ENCODE results near the gene RAB26. TPM values are rescaled to one million over a fixed set of nuclear protein-coding genes. Genes with fewer than 3 reads are reported as not detected.
A peak's percentile ranks its signal among the peaks of the same experiment; 100 is the strongest.

Gene RAB26
- total and polyA plus RNA-seq, 2 experiments from 2014 or later: 0.71 TPM; not detected in 1

DNA sequence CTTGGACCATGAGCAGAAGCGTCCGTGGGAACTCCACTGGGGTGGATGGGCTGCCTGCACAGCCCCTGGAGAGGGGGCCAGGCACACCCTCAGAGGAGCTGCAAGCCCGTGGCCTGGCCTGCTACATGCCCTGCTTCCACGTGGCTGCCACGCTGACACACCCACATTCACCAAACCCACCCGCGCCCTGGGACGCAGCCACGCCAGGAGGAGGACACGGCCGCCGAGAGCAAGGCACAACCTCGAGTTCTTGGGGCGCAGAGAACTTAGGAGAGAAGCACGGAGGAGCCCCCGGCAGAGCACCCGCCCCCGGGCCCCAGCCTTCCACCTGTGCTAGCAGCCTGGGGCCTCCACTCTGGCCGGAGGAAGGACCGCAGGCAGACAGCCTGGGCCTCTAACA, 29.1 kb downstream of the RAB26 start:
- no peaks in the 10 kb centered on the region for H3F3A ChIP-seq (ENCODE audit: insufficient read depth)
- no peak overlapping the region for H3K4me2 ChIP-seq (ENCODE audit: unreplicated experiment)
- H3K9me3 ChIP-seq (ENCODE audit: low read depth): no peaks in the 10 kb centered on the region
- no peak for TF ChIP-seq EZH2 (IDR thresholded peaks at IDR 0.05; ENCODE audit: insufficient read depth, poor library complexity, severe bottlenecking)
- no peak for TF ChIP-seq EZH2phosphoT487 (IDR thresholded peaks at IDR 0.05; ENCODE audit: insufficient read depth, low read depth)
- H3K27me3 ChIP-seq (replicated peaks; ENCODE audit: insufficient read depth): no peaks in the 10 kb centered on the region
- H3K9me2 ChIP-seq (ENCODE audit: insufficient read depth): no peaks in the 10 kb centered on the region
- H4K20me1 ChIP-seq (ENCODE audit: insufficient read depth): no peaks in the 10 kb centered on the region
- H3K27ac ChIP-seq: no peak overlapping the region
- no peak for DNase-seq
- in situ Hi-C loops (cut with MboI): no loop called here
- no peaks in the 10 kb centered on the region for H3K79me2 ChIP-seq (ENCODE audit: insufficient read depth)
- H3K4me1 ChIP-seq (ENCODE audit: insufficient read depth): no peaks in the 10 kb centered on the region
- no peaks in the 10 kb centered on the region; the same call in 1 of the 2 replicates for H3K36me3 ChIP-seq (ENCODE audit: low read depth)
- no peak overlapping the region for H2AFZ ChIP-seq
- WGBS, 2 experiments (ENCODE audit: low coverage in 1 of 2, low lambda C conversion rate in 2 of 2, missing lambda C conversion rate in 2 of 2): 87 to 95% methylated on average over 9 to 18 of the region's 20 CpGs
- no peak overlapping the region for H3K4me3 ChIP-seq
- H3K9ac ChIP-seq: no peak overlapping the region

DNA sequence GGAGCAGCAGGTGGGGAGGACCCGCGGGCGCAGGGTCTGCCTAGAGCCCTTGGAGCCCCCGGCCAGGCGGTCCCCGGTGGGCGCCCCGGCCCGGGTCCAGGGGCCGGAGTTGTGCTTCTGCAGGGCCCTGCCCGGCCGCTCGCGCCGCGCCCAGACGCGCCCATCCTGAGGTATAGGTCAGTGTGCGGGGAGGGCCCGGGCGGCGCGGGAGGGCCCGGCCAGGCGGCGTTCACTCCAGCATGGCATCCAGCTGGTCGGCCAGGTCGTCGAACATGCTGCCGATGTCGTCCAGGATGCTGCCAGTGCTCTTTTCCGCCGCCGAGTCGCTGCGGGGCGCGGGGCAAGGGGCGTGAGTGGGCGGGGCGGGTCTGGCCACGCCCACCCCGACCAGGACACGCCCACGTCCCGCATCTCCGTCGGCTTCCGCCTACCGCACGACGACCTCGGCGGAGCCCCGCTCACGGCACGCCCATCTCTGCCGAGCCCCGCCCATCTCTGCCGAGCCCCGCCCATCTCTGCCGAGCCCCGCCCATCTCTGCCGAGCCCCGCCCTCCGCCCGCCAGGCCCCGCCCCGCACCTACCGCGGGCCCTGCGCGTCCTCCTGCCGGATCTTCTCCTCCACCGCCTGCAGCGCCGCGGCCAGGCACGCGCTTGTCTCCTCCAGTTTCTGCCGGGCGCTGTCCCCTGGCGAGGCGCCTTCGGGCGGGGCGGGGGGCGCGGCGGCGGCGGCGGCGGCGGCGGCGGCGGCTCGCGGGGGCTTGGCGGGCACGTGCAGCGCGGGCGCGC, 30.1 kb downstream of the RAB26 start:
- no peaks in the 10 kb centered on the region for H3K79me2 ChIP-seq (ENCODE audit: insufficient read depth)
- no peak overlapping the region for H3K9ac ChIP-seq
- H3K9me2 ChIP-seq (ENCODE audit: insufficient read depth): no peaks in the 10 kb centered on the region
- no peak for TF ChIP-seq EZH2 (IDR thresholded peaks at IDR 0.05; ENCODE audit: insufficient read depth, poor library complexity, severe bottlenecking)
- TF ChIP-seq EZH2phosphoT487 (IDR thresholded peaks at IDR 0.05; ENCODE audit: insufficient read depth, low read depth): no peak
- H2AFZ ChIP-seq: no peak overlapping the region
- no peaks in the 10 kb centered on the region for H3K27me3 ChIP-seq (replicated peaks; ENCODE audit: insufficient read depth)
- no peaks in the 10 kb centered on the region for H3F3A ChIP-seq (ENCODE audit: insufficient read depth)
- in situ Hi-C loops (cut with MboI): no loop called here
- H3K36me3 ChIP-seq (ENCODE audit: low read depth): no peaks in the 10 kb centered on the region; the same call in 1 of the 2 replicates
- no peak overlapping the region for H3K4me2 ChIP-seq (ENCODE audit: unreplicated experiment)
- peak; percentile 55 for DNase-seq
- 37 to 43% methylated on average over 35 to 106 of the region's 106 CpGs for WGBS, 2 experiments (ENCODE audit: low coverage in 1 of 2, low lambda C conversion rate in 2 of 2, missing lambda C conversion rate in 2 of 2)
- H3K27ac ChIP-seq: no peak overlapping the region
- no peaks in the 10 kb centered on the region for H3K4me1 ChIP-seq (ENCODE audit: insufficient read depth)
- no peak overlapping the region for H3K4me3 ChIP-seq
- no peaks in the 10 kb centered on the region for H4K20me1 ChIP-seq (ENCODE audit: insufficient read depth)
- no peaks in the 10 kb centered on the region for H3K9me3 ChIP-seq (ENCODE audit: low read depth)

DNA sequence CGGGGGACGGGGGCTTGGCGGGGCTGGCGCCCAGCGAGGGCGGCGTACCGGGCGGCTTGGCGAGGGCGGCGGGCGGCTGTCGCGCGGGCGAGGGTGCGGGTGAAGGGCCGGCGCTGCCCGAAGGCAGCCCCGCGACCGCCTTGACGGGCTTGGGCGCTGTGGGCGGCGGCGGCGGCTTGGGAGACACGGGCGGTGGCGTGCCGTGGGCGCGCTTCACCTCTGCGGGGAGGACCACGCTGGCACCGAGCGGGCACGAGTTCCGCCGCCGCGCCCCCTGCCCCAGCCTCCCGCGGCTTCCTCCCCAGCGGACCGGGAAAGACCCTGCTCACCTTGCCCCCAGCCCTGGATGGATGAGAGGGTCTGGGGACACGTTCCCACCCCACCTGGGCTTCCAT, 30.7 kb downstream of the RAB26 start:
- Histone ChIP-seq H3K9ac (no peak overlapping the region), H3K9me3 (ENCODE audit: low read depth) (no peaks in the 10 kb centered on the region), H3K27me3 (replicated peaks; ENCODE audit: insufficient read depth) (no peaks in the 10 kb centered on the region), H3K4me3 (no peak overlapping the region), H3K36me3 (ENCODE audit: low read depth) (no peaks in the 10 kb centered on the region; the same call in 1 of the 2 replicates), H3K4me1 (ENCODE audit: insufficient read depth) (no peaks in the 10 kb centered on the region), H3K9me2 (ENCODE audit: insufficient read depth) (no peaks in the 10 kb centered on the region), H3K4me2 (ENCODE audit: unreplicated experiment) (no peak overlapping the region), H2AFZ (no peak overlapping the region), H3F3A (ENCODE audit: insufficient read depth) (no peaks in the 10 kb centered on the region), H3K27ac (no peak overlapping the region), H4K20me1 (ENCODE audit: insufficient read depth) (no peaks in the 10 kb centered on the region), H3K79me2 (ENCODE audit: insufficient read depth) (no peaks in the 10 kb centered on the region)
- 36 to 59% methylated on average over 9 to 32 of the region's 50 CpGs for WGBS, 2 experiments (ENCODE audit: low coverage in 1 of 2, low lambda C conversion rate in 2 of 2, missing lambda C conversion rate in 2 of 2)
- in situ Hi-C loops (cut with MboI): no loop called here
- DNase-seq: no peak
- TF ChIP-seq EZH2phosphoT487 (IDR thresholded peaks at IDR 0.05; ENCODE audit: insufficient read depth, low read depth) (no peak), EZH2 (IDR thresholded peaks at IDR 0.05; ENCODE audit: insufficient read depth, poor library complexity, severe bottlenecking) (no peak)

DNA sequence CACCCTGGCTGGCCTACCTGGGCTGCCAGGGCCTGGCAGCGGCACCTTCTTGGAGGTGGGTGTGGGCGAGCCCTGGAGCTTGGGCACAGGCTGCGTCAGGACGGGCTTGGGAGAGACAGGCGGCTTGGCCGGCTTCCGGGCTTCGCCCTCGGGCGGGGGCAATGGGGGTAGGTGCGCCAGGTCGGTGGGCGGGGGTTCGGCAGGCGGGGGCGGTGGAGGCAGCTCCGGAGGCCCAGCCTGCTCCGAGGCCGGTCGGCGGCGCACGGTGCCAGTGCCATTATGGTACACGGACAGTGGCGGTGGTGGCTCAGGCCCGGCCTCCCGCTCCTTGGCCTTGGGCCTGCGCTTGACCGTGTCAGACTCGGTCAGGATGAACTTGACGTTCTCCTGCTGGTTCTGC, 31.2 kb downstream of the RAB26 start:
- H3K27ac ChIP-seq: no peak overlapping the region
- H3K9me2 ChIP-seq (ENCODE audit: insufficient read depth): no peaks in the 10 kb centered on the region
- H3K9me3 ChIP-seq (ENCODE audit: low read depth): no peaks in the 10 kb centered on the region
- in situ Hi-C loops (cut with MboI): no loop called here
- no peak overlapping the region for H3K4me3 ChIP-seq
- H3K9ac ChIP-seq: no peak overlapping the region
- no peak for DNase-seq
- H3K4me1 ChIP-seq (ENCODE audit: insufficient read depth): no peaks in the 10 kb centered on the region
- H4K20me1 ChIP-seq (ENCODE audit: insufficient read depth): no peaks in the 10 kb centered on the region
- no peak overlapping the region for H3K4me2 ChIP-seq (ENCODE audit: unreplicated experiment)
- H3K79me2 ChIP-seq (ENCODE audit: insufficient read depth): no peaks in the 10 kb centered on the region
- no peaks in the 10 kb centered on the region; the same call in 1 of the 2 replicates for H3K36me3 ChIP-seq (ENCODE audit: low read depth)
- TF ChIP-seq EZH2 (IDR thresholded peaks at IDR 0.05; ENCODE audit: insufficient read depth, poor library complexity, severe bottlenecking): no peak
- TF ChIP-seq EZH2phosphoT487 (IDR thresholded peaks at IDR 0.05; ENCODE audit: insufficient read depth, low read depth): no peak
- H2AFZ ChIP-seq: no peak overlapping the region
- no peaks in the 10 kb centered on the region for H3F3A ChIP-seq (ENCODE audit: insufficient read depth)
- H3K27me3 ChIP-seq (replicated peaks; ENCODE audit: insufficient read depth): no peaks in the 10 kb centered on the region
- WGBS, 2 experiments (ENCODE audit: low coverage in 1 of 2, low lambda C conversion rate in 2 of 2, missing lambda C conversion rate in 2 of 2): 91 to 92% methylated on average over 26 to 28 of the region's 31 CpGs
